ENCODE results near the gene REX1BD. TPM values are rescaled to one million over a fixed set of nuclear protein-coding genes. Genes with fewer than 3 reads are reported as not detected.

Gene REX1BD
- total and polyA plus RNA-seq, 2 of the 4 experiments (the other 2 are of a cell fraction), result 14.2 to 44.6 TPM

- no peak overlapping the region for H2BK5ac ChIP-seq (ENCODE audit: low read depth, low read length, poor library complexity, severe bottlenecking)
- H3K4ac ChIP-seq (ENCODE audit: low read depth, low read length), result no peak overlapping the region
- ChIA-PET POLR2A (ENCODE audit: unreplicated experiment) (no interaction called here), CTCF (no interaction called here)
- no peak overlapping the region for H2AFZ ChIP-seq (replicated peaks; ENCODE audit: low read length, poor library complexity)
- H3K27ac ChIP-seq (ENCODE audit: insufficient read depth, low read length), result no peak overlapping the region
- no peak for ATAC-seq (ENCODE audit: low read depth)
- peaks cover 0 to 9% of the 10 kb centered on the region in 2 experiments; a peak in 2 of 4 replicates for H3K79me1 ChIP-seq (ENCODE audit: low read depth in 1 of 2, low read length in 2 of 2)
- H3K36me3 ChIP-seq (ENCODE audit: control insufficient read depth, insufficient read depth, low read length), result peaks cover 21% of the 10 kb centered on the region
- no peak overlapping the region for H3K9ac ChIP-seq (ENCODE audit: low read depth, low read length)
- H2AK9ac ChIP-seq (replicated peaks; ENCODE audit: low read depth, low read length, poor library complexity), result no peak overlapping the region
- no peak for DNase-seq
- H3K4me2 ChIP-seq (ENCODE audit: low read depth, low read length), result no peak overlapping the region
- no peak for TF ChIP-seq SMC3 (IDR thresholded peaks at IDR 0.05; ENCODE audit: low read depth, low read length)
- no peak for TF ChIP-seq MAFK (IDR thresholded peaks at IDR 0.05; ENCODE audit: low read depth, low read length)
- TF ChIP-seq CEBPB (IDR thresholded peaks at IDR 0.05; ENCODE audit: low read depth, low read length), result no peak
- no peak for TF ChIP-seq MXI1 (IDR thresholded peaks at IDR 0.05; ENCODE audit: borderline replicate concordance, low read depth, low read length)
- TF ChIP-seq, protein P1, sequence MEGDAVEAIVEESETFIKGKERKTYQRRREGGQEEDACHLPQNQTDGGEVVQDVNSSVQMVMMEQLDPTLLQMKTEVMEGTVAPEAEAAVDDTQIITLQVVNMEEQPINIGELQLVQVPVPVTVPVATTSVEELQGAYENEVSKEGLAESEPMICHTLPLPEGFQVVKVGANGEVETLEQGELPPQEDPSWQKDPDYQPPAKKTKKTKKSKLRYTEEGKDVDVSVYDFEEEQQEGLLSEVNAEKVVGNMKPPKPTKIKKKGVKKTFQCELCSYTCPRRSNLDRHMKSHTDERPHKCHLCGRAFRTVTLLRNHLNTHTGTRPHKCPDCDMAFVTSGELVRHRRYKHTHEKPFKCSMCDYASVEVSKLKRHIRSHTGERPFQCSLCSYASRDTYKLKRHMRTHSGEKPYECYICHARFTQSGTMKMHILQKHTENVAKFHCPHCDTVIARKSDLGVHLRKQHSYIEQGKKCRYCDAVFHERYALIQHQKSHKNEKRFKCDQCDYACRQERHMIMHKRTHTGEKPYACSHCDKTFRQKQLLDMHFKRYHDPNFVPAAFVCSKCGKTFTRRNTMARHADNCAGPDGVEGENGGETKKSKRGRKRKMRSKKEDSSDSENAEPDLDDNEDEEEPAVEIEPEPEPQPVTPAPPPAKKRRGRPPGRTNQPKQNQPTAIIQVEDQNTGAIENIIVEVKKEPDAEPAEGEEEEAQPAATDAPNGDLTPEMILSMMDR (conservative IDR thresholded peaks at IDR 0.05; ENCODE audit: low read depth, low read length), result no peak
- no peak for TF ChIP-seq CHD1 (IDR thresholded peaks at IDR 0.05; ENCODE audit: low read depth, low read length)
- no peak for TF ChIP-seq RCOR1 (IDR thresholded peaks at IDR 0.05; ENCODE audit: insufficient replicate concordance, low read length)
- no peak for TF ChIP-seq RFX5 (IDR thresholded peaks at IDR 0.05; ENCODE audit: low read depth, low read length)
- no peak for TF ChIP-seq ELK1 (IDR thresholded peaks at IDR 0.05; ENCODE audit: borderline replicate concordance, low read depth, low read length)
- no peak for TF ChIP-seq USF2 (IDR thresholded peaks at IDR 0.05; ENCODE audit: low read depth, low read length)
- no peak for TF ChIP-seq FOS (IDR thresholded peaks at IDR 0.05; ENCODE audit: low read depth, low read length)
- no peak for TF ChIP-seq MAZ (IDR thresholded peaks at IDR 0.05; ENCODE audit: borderline replicate concordance, low read depth, low read length)
- TF ChIP-seq NFE2L2 (IDR thresholded peaks at IDR 0.05; ENCODE audit: low read depth, low read length), result no peak
- no peak for TF ChIP-seq RAD21 (IDR thresholded peaks at IDR 0.05; ENCODE audit: low read length)
- no peak for TF ChIP-seq POLR2A (IDR thresholded peaks at IDR 0.05; ENCODE audit: low read depth, low read length)
- no peak for TF ChIP-seq BHLHE40 (IDR thresholded peaks at IDR 0.05; ENCODE audit: low read depth, low read length)
- no TSS peak for BruUV-seq (replicated peaks)
- H3K56ac ChIP-seq (ENCODE audit: extremely low read depth, insufficient read depth, low read length), result no peak overlapping the region
- peaks cover 2% of the 10 kb centered on the region; the same call in 1 of the 2 replicates for H3K27me3 ChIP-seq (ENCODE audit: control insufficient read depth, insufficient read depth, low read length)
- H4K91ac ChIP-seq (ENCODE audit: insufficient read depth, low read depth, low read length), result no peak overlapping the region
- 74% methylated on average over 6 of the region's 7 CpGs; no CpG with 5 or more reads in 1 of the 2 experiments for WGBS, 2 experiments (ENCODE audit: extremely low coverage in 2 of 2, insufficient read length in 1 of 2)
- H4K20me1 ChIP-seq (ENCODE audit: insufficient read depth, low read length), result peaks cover 21% of the 10 kb centered on the region
- no peak overlapping the region for H3K14ac ChIP-seq (replicated peaks; ENCODE audit: low read depth, low read length)
- no peak overlapping the region for H2BK20ac ChIP-seq (ENCODE audit: low read depth, low read length)
- H3K18ac ChIP-seq (ENCODE audit: low read depth, low read length), result no peak overlapping the region
- no peak overlapping the region for H2BK120ac ChIP-seq (ENCODE audit: low read depth, low read length)
- no peak overlapping the region for H3K4me3 ChIP-seq (ENCODE audit: insufficient read depth, low read depth, low read length)
- in situ Hi-C loops (cut with MboI; ENCODE audit: low sequenced_read_pairs), result loop anchor here (5.0 kb wide), 1 partner anchor 277 kb away; no protein-coding TSS in a partner anchor
- H3K4me1 ChIP-seq (ENCODE audit: control insufficient read depth, insufficient read depth, low read length), result no peaks in the 10 kb centered on the region
- no peak overlapping the region for H2AK5ac ChIP-seq (ENCODE audit: low read depth, low read length)
- H3K23ac ChIP-seq (ENCODE audit: low read depth, low read length), result no peak overlapping the region
- no peak overlapping the region for H2BK15ac ChIP-seq (ENCODE audit: low read depth, low read length)
- no peaks in the 10 kb centered on the region for H3K9me3 ChIP-seq (ENCODE audit: control insufficient read depth, insufficient read depth, low read length)
- intact Hi-C loops (cut with micrococcal nuclease), result no loop called here
- no peaks in the 10 kb centered on the region for H3K9me1 ChIP-seq (ENCODE audit: insufficient read depth, low read length)
- dilution Hi-C loops (cut with HindIII; ENCODE audit: low sequenced_read_pairs, unreplicated experiment), result no loop called here
- H4K5ac ChIP-seq (ENCODE audit: low read depth, low read length), result no peak overlapping the region
- no peak overlapping the region for H4K8ac ChIP-seq (ENCODE audit: low read depth in 2 of 2, low read length in 2 of 2)
These were observed 8.3 kb upstream of the REX1BD start for GRCh38 chr19:18580311-18580710.

Data from IMR-90 (cell line).